ENCODE data around the gene ARHGEF1.

The ARHGEF1 gene

GRCh38 chr19:41895745-41896580, 13.0 kb downstream of the ARHGEF1 start:
- Histone ChIP-seq H3K4me3 (ENCODE audit: low read length in 2 of 2) (no peak overlapping the region), H3K27ac (ENCODE audit: low read depth in 2 of 2, low read length in 2 of 2) (no peak overlapping the region), H3K4me1 (ENCODE audit: control insufficient read depth in 2 of 2, insufficient read depth in 2 of 2, low read length in 2 of 2) (no peaks in the 10 kb centered on the region), H3K9ac (ENCODE audit: low read depth in 1 of 2, low read length in 2 of 2) (no peak overlapping the region), H3K36me3 (ENCODE audit: control insufficient read depth in 2 of 2, insufficient read depth in 2 of 2, low read length in 2 of 2) (peaks cover 45 to 54% of the 10 kb centered on the region in 2 donors), H3K9me3 (ENCODE audit: control insufficient read depth in 2 of 2, low read length in 2 of 2) (no peaks in the 10 kb centered on the region), H3K27me3 (ENCODE audit: control insufficient read depth in 2 of 2, insufficient read depth in 2 of 2, low read length in 2 of 2) (no peaks in the 10 kb centered on the region)

DNA sequence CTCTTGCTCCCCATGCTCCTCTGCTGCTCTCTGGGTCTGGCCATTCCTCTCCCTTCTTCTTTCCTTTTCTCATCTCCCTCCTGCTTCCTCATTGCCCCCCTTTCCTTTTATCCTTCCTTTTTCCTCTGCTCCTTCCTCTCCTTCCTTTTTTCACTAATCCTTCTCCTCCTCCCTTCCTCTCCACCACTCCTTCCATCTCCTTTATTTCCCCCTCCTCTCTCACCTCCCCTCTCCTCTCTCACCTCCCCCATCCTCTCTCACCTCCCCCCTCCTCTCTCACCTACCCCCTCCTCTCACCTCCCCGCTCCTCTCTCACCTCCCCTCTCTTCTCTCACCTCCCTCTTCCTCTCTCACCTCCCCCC, 13.6 kb downstream of the ARHGEF1 start:
- H3K36me3 ChIP-seq (ENCODE audit: control insufficient read depth in 2 of 2, insufficient read depth in 2 of 2, low read length in 2 of 2) = peaks cover 45 to 57% of the 10 kb centered on the region in 2 donors
- no peaks in the 10 kb centered on the region for H3K4me1 ChIP-seq (ENCODE audit: control insufficient read depth in 2 of 2, insufficient read depth in 2 of 2, low read length in 2 of 2)
- H3K27me3 ChIP-seq (ENCODE audit: control insufficient read depth in 2 of 2, insufficient read depth in 2 of 2, low read length in 2 of 2) = no peaks in the 10 kb centered on the region
- no peak overlapping the region for H3K27ac ChIP-seq (ENCODE audit: low read depth in 2 of 2, low read length in 2 of 2)
- no peaks in the 10 kb centered on the region for H3K9me3 ChIP-seq (ENCODE audit: control insufficient read depth in 2 of 2, low read length in 2 of 2)
- H3K4me3 ChIP-seq (ENCODE audit: low read length in 2 of 2) = no peak overlapping the region
- no peak overlapping the region for H3K9ac ChIP-seq (ENCODE audit: low read depth in 1 of 2, low read length in 2 of 2)

- no peak overlapping the region for H3K4me3 ChIP-seq (ENCODE audit: low read length in 2 of 2)
- no peak overlapping the region for H3K9ac ChIP-seq (ENCODE audit: low read depth in 1 of 2, low read length in 2 of 2)
- H3K36me3 ChIP-seq (ENCODE audit: control insufficient read depth in 2 of 2, insufficient read depth in 2 of 2, low read length in 2 of 2) = peaks cover 45 to 57% of the 10 kb centered on the region in 2 donors
- no peak overlapping the region for H3K27ac ChIP-seq (ENCODE audit: low read depth in 2 of 2, low read length in 2 of 2)
- no peaks in the 10 kb centered on the region for H3K9me3 ChIP-seq (ENCODE audit: control insufficient read depth in 2 of 2, low read length in 2 of 2)
- no peaks in the 10 kb centered on the region for H3K27me3 ChIP-seq (ENCODE audit: control insufficient read depth in 2 of 2, insufficient read depth in 2 of 2, low read length in 2 of 2)
- no peaks in the 10 kb centered on the region for H3K4me1 ChIP-seq (ENCODE audit: control insufficient read depth in 2 of 2, insufficient read depth in 2 of 2, low read length in 2 of 2)
Observed at GRCh38 chr19:41897181-41897580, 14.2 kb downstream of the ARHGEF1 start.

DNA sequence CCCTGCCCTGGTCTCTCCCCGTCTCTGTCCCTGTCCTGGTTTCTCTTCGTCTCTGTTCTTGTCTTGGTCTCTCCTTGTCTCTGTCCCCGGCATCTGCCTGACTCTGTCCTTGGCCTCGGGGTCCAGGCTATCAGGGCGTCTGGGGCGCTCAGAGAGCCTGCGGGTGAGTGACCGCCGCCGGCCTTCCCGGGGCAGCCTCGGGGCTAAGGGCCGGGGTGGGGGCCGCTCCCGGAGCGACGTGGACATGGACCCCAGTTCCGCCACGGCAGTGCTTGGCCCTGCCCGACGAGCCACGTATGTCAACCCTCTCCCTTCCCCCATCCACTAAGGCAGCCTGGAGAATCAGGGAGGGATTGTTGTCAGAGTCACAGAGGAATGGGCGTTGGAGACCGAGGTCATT, 14.8 kb downstream of the ARHGEF1 start:
- Histone ChIP-seq H3K4me3 (ENCODE audit: low read length in 2 of 2) (no peak overlapping the region), H3K27me3 (ENCODE audit: control insufficient read depth in 2 of 2, insufficient read depth in 2 of 2, low read length in 2 of 2) (no peaks in the 10 kb centered on the region), H3K9me3 (ENCODE audit: control insufficient read depth in 2 of 2, low read length in 2 of 2) (no peaks in the 10 kb centered on the region), H3K4me1 (ENCODE audit: control insufficient read depth in 2 of 2, insufficient read depth in 2 of 2, low read length in 2 of 2) (no peaks in the 10 kb centered on the region), H3K27ac (ENCODE audit: low read depth in 2 of 2, low read length in 2 of 2) (no peak overlapping the region), H3K36me3 (ENCODE audit: control insufficient read depth in 2 of 2, insufficient read depth in 2 of 2, low read length in 2 of 2) (peaks cover 45 to 60% of the 10 kb centered on the region in 2 donors), H3K9ac (ENCODE audit: low read depth in 1 of 2, low read length in 2 of 2) (no peak overlapping the region)

GRCh38 chr19:41898235-41898634, 15.3 kb downstream of the ARHGEF1 start:
- Histone ChIP-seq H3K4me1 (ENCODE audit: control insufficient read depth in 2 of 2, insufficient read depth in 2 of 2, low read length in 2 of 2) (peaks cover 2 to 3% of the 10 kb centered on the region in 2 donors), H3K9me3 (ENCODE audit: control insufficient read depth in 2 of 2, low read length in 2 of 2) (no peaks in the 10 kb centered on the region), H3K9ac (ENCODE audit: low read depth in 1 of 2, low read length in 2 of 2) (no peak overlapping the region), H3K27ac (ENCODE audit: low read depth in 2 of 2, low read length in 2 of 2) (no peak overlapping the region), H3K27me3 (ENCODE audit: control insufficient read depth in 2 of 2, insufficient read depth in 2 of 2, low read length in 2 of 2) (no peaks in the 10 kb centered on the region), H3K4me3 (ENCODE audit: low read length in 2 of 2) (no peak overlapping the region), H3K36me3 (ENCODE audit: control insufficient read depth in 2 of 2, insufficient read depth in 2 of 2, low read length in 2 of 2) (peaks cover 46 to 61% of the 10 kb centered on the region in 2 donors)

DNA sequence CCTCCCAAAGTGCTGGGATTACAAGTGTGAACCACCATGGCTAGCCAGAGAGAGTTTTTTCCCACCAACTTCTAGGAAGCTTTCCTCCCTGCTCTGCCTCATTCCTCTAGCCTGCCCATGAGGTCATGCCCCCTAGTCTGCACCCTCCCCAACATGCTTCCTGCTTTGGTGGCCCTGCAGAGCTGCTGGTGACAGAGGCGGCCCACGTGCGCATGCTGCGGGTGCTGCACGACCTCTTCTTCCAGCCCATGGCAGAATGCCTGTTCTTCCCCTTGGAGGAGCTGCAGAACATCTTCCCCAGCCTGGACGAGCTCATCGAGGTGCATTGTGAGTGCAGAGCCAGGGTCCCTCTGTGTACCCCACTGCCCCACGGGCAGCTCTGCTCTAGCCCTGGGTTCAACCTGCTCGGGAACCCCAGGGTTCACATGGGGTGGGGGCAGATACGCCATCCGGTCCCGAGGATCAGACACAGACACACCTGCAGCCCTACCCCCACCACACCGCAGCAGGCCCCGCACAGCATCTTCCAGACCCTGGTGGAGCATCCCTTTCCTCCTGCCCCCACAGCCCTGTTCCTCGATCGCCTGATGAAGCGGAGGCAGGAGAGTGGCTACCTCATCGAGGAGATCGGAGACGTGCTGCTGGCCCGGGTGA, 18.9 kb downstream of the ARHGEF1 start:
- Histone ChIP-seq H3K36me3 (ENCODE audit: control insufficient read depth in 2 of 2, insufficient read depth in 2 of 2, low read length in 2 of 2) (peaks cover 50 to 65% of the 10 kb centered on the region in 2 donors), H3K9ac (ENCODE audit: low read depth in 1 of 2, low read length in 2 of 2) (no peak overlapping the region)

GRCh38 chr19:41902594-41902993, 19.6 kb downstream of the ARHGEF1 start:
- Histone ChIP-seq H3K36me3 (ENCODE audit: control insufficient read depth in 2 of 2, insufficient read depth in 2 of 2, low read length in 2 of 2) (peaks cover 55 to 67% of the 10 kb centered on the region in 2 donors), H3K9me3 (ENCODE audit: control insufficient read depth in 2 of 2, low read length in 2 of 2) (no peaks in the 10 kb centered on the region), H3K4me1 (ENCODE audit: control insufficient read depth in 2 of 2, insufficient read depth in 2 of 2, low read length in 2 of 2) (peaks cover 26 to 32% of the 10 kb centered on the region in 2 donors), H3K9ac (ENCODE audit: low read depth in 1 of 2, low read length in 2 of 2) (no peak overlapping the region), H3K27ac (ENCODE audit: low read depth in 2 of 2, low read length in 2 of 2) (no peak overlapping the region), H3K27me3 (ENCODE audit: control insufficient read depth in 2 of 2, insufficient read depth in 2 of 2, low read length in 2 of 2) (no peaks in the 10 kb centered on the region), H3K4me3 (ENCODE audit: low read length in 2 of 2) (no peak overlapping the region)

More for the DNA sequence above, 18.9 kb downstream of the ARHGEF1 start:
- no peak overlapping the region for H3K27ac ChIP-seq (ENCODE audit: low read depth in 2 of 2, low read length in 2 of 2)
- H3K4me1 ChIP-seq (ENCODE audit: control insufficient read depth in 2 of 2, insufficient read depth in 2 of 2, low read length in 2 of 2) = peaks cover 23 to 32% of the 10 kb centered on the region in 2 donors
- H3K27me3 ChIP-seq (ENCODE audit: control insufficient read depth in 2 of 2, insufficient read depth in 2 of 2, low read length in 2 of 2) = no peaks in the 10 kb centered on the region
- no peak overlapping the region for H3K4me3 ChIP-seq (ENCODE audit: low read length in 2 of 2)
- no peaks in the 10 kb centered on the region for H3K9me3 ChIP-seq (ENCODE audit: control insufficient read depth in 2 of 2, low read length in 2 of 2)

GRCh38 chr19:41903193-41903953, 20.4 kb downstream of the ARHGEF1 start:
- H3K27ac ChIP-seq (ENCODE audit: low read depth in 2 of 2, low read length in 2 of 2) = peak overlapping the region; percentile 94 to 95
- peaks cover 26 to 32% of the 10 kb centered on the region in 2 donors for H3K4me1 ChIP-seq (ENCODE audit: control insufficient read depth in 2 of 2, insufficient read depth in 2 of 2, low read length in 2 of 2)
- no peak overlapping the region for H3K4me3 ChIP-seq (ENCODE audit: low read length in 2 of 2)
- H3K9me3 ChIP-seq (ENCODE audit: control insufficient read depth in 2 of 2, low read length in 2 of 2) = no peaks in the 10 kb centered on the region
- peak overlapping the region in 1 of 2 donors; percentile 62 for H3K9ac ChIP-seq (ENCODE audit: low read depth in 1 of 2, low read length in 2 of 2)
- peaks cover 55 to 63% of the 10 kb centered on the region in 2 donors for H3K36me3 ChIP-seq (ENCODE audit: control insufficient read depth in 2 of 2, insufficient read depth in 2 of 2, low read length in 2 of 2)
- no peaks in the 10 kb centered on the region for H3K27me3 ChIP-seq (ENCODE audit: control insufficient read depth in 2 of 2, insufficient read depth in 2 of 2, low read length in 2 of 2)

DNA sequence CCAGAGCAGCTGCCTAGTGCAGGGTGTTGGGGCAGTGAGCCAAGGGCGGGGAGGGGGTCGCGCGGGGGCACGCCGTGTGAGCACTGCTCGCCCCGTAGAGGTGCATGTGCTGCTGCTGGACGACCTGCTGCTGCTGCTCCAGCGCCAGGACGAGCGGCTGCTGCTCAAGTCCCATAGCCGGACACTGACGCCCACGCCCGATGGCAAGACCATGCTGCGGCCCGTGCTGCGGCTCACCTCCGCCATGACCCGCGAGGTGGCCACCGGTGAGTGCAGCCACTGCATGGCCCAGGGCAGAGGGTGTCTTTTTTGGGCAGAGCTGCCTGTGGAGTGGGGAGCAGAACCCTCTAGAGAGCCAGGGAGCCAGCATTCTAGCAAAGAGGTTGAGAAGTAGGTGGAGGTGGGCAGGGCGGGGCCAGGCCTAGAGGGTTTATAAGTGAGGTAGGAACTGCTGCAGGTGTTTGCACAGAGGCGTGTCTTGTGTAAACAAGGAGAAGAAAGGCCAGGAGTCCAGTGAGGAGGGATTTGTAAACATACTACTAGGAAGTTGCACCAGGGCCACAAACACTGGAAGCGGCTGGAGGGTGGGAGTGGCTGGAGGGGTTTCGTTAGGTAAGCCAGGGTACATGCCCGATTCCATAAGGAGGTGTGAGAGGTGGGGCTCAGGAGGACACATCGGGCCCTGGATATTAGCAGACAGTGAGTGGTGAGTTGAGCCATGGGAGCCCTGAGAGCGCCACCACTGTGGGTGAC, 21.3 kb downstream of the ARHGEF1 start:
- Histone ChIP-seq H3K4me1 (ENCODE audit: control insufficient read depth in 2 of 2, insufficient read depth in 2 of 2, low read length in 2 of 2) (peaks cover 26 to 32% of the 10 kb centered on the region in 2 donors), H3K9me3 (ENCODE audit: control insufficient read depth in 2 of 2, low read length in 2 of 2) (no peaks in the 10 kb centered on the region), H3K27ac (ENCODE audit: low read depth in 2 of 2, low read length in 2 of 2) (peak overlapping the region; percentile 94 to 95), H3K9ac (ENCODE audit: low read depth in 1 of 2, low read length in 2 of 2) (peak overlapping the region; percentile 83), H3K36me3 (ENCODE audit: control insufficient read depth in 2 of 2, insufficient read depth in 2 of 2, low read length in 2 of 2) (peaks cover 52 to 55% of the 10 kb centered on the region in 2 donors), H3K4me3 (ENCODE audit: low read length in 2 of 2) (peak overlapping the region; percentile 61 to 71), H3K27me3 (ENCODE audit: control insufficient read depth in 2 of 2, insufficient read depth in 2 of 2, low read length in 2 of 2) (no peaks in the 10 kb centered on the region)

Data from mucosa of rectum (tissue), 2 donors.